Hematopoietic multipotent progenitor cell (in vitro differentiated cells): Measurements from ENCODE around the gene XRCC3. TPM values are rescaled to one million over a fixed set of nuclear protein-coding genes. Genes with fewer than 3 reads are reported as not detected.
"Not testable (repeated sequence)": the region's sequence is repeated elsewhere in the genome, so short reads cannot be mapped to it uniquely, and the experiment has no call there.

Experiments
- DNase-seq, 3 donors: peaks; one replicate each; pipeline ENCODE4 v3.0.0-alpha.2; 2011 to 2015; ENCODE audit warnings: low read depth in 2 of 3, low spot score in 2 of 3
- total RNA-seq: library from RNA; depleted of rRNA; stranded (reverse); fragments of >200 nt; gene quantifications from one replicate; pipeline ENCODE4 v1.2.3, GENCODE V29; 2012

The XRCC3 gene
- total RNA-seq, 1 donor: 16.7 TPM

DNA sequence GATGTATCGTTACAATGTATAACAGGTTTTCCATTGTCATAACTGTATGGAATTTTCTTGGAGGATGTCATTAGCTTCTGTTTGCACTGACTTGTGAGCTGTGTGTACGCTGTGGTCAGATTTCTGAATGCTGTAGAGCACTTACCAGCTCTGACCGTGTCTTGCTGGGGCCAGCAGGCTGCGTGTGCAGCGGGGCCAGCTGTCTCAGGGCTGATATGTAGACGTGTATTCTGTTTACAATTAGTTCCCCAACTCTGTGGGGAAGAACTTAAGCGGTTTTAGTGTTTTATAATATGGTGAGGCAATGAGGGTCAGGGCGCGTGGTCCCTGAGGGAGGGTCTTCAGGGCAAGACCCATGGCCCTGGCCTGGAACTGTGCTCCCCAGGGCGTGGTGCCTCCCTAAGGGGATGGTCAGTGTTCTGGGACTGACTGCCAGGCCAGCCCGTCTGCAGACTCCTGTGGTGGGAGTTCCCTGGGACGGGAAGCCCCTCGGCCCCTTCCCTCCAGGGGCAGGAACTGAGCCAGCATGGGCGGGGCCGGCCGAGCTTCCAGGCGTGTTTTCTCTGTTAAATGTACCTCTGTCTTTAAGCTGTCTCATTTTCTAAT lies 18.7 kb downstream of the XRCC3 start:
- DNase-seq: peak in 1 of 3 donors; percentile 24

DNA sequence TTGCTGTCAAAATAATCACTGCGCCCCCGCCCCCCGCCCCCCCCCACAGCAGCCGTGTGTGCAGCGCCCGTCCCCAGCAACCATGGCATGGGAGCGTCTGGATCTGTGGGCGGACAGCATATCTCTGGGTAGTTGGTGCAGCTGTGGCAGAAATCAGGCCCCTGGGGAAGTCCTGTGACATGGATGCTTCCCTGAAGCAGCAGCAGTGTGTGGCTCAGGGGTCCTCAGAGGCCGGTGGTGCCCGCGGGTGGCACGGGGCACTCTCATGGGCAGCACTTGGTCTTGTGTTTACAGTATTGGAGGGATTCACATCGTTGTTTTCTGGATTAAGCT lies 19.2 kb downstream of the XRCC3 start:
- peak in 1 of 3 donors; percentile 28 for DNase-seq

- no peak for DNase-seq
Observed at GRCh38 chr14:103695296-103696069, 19.8 kb downstream of the XRCC3 start.

- DNase-seq: no peak
Observed at GRCh38 chr14:103694572-103695026, 20.7 kb downstream of the XRCC3 start.

DNA sequence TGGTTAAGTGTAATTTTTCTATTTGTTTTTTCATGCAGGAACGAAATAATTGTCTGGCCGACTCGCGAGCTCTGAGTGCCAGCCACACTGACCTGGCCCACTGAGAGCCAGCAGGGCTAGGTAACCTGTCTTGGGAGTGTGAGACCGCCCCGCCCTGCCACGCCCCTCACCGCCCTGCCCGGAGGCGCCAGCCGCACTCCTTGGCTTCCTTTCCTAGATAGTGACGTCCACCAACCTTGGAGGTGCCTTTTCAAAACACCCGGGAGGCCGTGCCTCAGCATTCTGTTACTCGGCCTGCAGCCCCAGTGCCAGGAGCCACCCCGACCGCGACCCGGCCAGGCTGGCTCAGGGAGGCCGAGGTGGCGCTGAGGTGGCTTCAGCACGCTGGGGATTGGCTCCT lies 21.7 kb downstream of the XRCC3 start:
- no peak for DNase-seq

DNA sequence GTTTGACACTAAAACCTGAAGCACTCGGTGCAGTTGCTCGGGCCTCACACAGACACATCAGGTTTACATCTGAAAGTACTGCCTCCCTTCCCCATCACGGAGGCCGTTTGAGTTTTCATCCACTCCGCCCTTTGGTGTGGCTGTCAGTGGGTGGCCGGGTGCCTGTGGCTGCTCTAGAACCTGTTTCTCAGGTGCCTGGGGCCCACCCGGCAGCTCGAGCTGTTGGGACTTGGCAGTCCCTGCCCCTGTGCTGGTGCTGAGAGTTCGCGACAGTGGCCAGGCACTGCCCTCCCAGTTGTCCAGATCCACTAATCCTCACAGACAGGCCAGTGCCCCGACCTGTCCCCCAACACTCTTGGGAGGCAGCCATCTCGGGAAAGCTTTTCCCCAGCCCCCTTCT lies 22.4 kb downstream of the XRCC3 start:
- DNase-seq: no peak

- no peak for DNase-seq
Observed at GRCh38 chr14:103692159-103692558, 23.1 kb downstream of the XRCC3 start.

- DNase-seq: not testable (repeated sequence)
Observed at GRCh38 chr14:103691655-103692054, 23.6 kb downstream of the XRCC3 start.

- DNase-seq: no peak
Observed at GRCh38 chr14:103690332-103690731, 24.9 kb downstream of the XRCC3 start.

- no peak for DNase-seq
Observed at GRCh38 chr14:103688906-103689902, 26.0 kb downstream of the XRCC3 start.

DNA sequence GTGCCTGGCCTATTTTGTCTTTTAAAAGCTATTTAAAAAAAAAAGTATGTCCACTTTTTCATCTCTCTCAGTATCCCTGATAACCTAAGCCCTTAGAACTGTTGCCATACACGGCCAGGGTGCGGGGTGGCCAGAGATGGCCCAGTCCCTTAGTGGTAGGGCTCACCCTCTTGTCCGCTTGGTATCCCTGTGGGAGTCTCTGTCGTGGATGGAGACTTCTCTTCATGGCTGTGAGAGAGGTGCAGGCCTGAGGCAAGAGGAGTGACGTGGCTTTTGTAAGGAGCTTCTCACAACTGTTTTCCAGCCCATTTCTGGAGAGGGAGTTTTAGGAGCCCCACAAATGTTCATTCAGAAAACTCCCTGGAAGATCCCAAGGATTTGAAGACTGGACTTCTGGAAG lies 26.8 kb downstream of the XRCC3 start:
- DNase-seq: no peak

- DNase-seq: no peak
Observed at GRCh38 chr14:103687712-103688111, 27.5 kb downstream of the XRCC3 start.

GRCh38 chr14:103686831-103687485 lies 28.3 kb downstream of the XRCC3 start:
- no peak for DNase-seq

GRCh38 chr14:103685276-103686211 lies 29.7 kb downstream of the XRCC3 start:
- no peak for DNase-seq

DNA sequence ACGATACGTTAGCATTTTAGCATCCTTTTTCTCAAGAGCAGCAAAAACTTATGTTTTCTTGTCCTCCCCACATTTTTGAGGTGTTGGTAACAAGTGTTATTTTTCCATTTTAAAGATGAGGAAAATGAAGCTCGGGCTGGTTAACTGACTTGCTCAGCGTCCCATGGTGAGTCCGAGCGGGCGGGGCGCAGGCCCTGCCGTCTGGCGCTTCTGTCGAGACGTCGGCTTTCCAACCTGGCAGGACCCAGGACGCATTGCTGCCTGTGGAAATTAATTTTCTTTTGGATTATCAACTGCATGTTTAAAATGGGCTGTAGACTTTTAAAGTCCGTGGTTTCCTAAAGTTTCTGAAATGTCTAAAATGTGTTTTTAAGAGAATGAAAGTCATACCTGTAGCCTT lies 30.4 kb downstream of the XRCC3 start:
- DNase-seq: no peak

- DNase-seq: no peak
Observed at GRCh38 chr14:103684471-103684870, 30.8 kb downstream of the XRCC3 start.

DNA sequence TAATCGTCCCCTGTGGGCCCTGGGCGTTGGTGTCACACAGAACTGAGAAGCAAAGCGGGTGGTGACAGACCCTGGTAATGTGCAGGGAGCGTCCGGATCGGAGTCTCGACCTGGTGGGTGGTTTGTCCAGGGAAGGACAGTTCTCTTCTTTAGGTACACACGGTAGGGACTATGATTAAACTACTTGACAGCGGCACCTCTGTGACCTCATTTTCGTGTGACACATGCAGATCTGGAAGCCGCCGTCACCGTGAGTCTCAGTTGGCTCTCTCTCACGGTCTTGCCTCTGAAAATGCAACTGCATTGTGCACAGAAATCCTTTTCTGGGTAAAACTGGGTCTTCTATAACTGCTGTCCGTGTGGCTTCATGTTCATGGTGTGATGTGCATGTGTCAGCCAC lies 32.1 kb downstream of the XRCC3 start:
- no peak for DNase-seq

GRCh38 chr14:103680491-103681231 lies 34.6 kb downstream of the XRCC3 start:
- no peak for DNase-seq

- peak; percentile 11 to 69 (median 56) for DNase-seq
Observed at GRCh38 chr14:103679351-103679750, 35.9 kb downstream of the XRCC3 start.
